GM12878 (cell line): ENCODE results near the gene R3HDM1. TPM values are rescaled to one million over a fixed set of nuclear protein-coding genes. Genes with fewer than 3 reads are reported as not detected.
A peak's percentile ranks its signal among the peaks of the same experiment; 100 is the strongest.

Source experiments
- ATAC-seq: fragments of 200-7000 bp; cut with Tn5 transposase; 3 replicates; pipeline ENCODE4 v1.9.1; 2020; ENCODE audit warnings: mild to moderate bottlenecking, moderate library complexity
- BruUV-seq: library from RNA; stranded (reverse); fragments of 400-500 nt; replicated peaks from 2 replicates; lab custom pipeline; 2021; lab: Mats Ljungman, UMichigan
- CTCF ChIA-PET: fragments of 300-600 bp; sonication (Branson Sonifier 250); formaldehyde crosslinking; extraction: SDS; loops from one replicate; lab custom pipeline; 2021; ENCODE audit warnings: inconsistent platforms; lab: Yijun Ruan, JAX
- POLR2A ChIA-PET: fragments of 350-600 bp; formaldehyde crosslinking; extraction: SDS; loops from one replicate; lab custom pipeline; 2021; ENCODE audit warnings: inconsistent platforms; lab: Charles Lee
- RAD21 ChIA-PET: fragments of 300-600 bp; sonication (Branson Sonifier 250); formaldehyde crosslinking; loops from one replicate; lab custom pipeline; 2023; ENCODE audit warnings: antibody characterized with exemption; ENCODE audit not compliant: unreplicated experiment; lab: Charles Lee
- SMC1A ChIA-PET: fragments of 300-600 bp; sonication (Branson Sonifier 250); formaldehyde crosslinking; loops from one replicate; lab custom pipeline; 2023; ENCODE audit not compliant: unreplicated experiment, uncharacterized antibody; lab: Charles Lee
- DNase-seq: peaks from one replicate; pipeline ENCODE4 v3.0.0-alpha.2; 2011; ENCODE audit warnings: low read depth, low spot score
- FAIRE-seq: peaks from 3 replicates; lab custom pipeline; 2011; peaks lifted over from hg19 to GRCh38; lab: Jason Lieb, UNC
- H2AFZ ChIP-seq: 2 replicates; pipeline ENCODE4 v1.6.0; 2011; ENCODE audit warnings: low read depth, low read length, control low read depth; ENCODE audit not compliant: control insufficient read depth
- H3K27ac ChIP-seq: 2 replicates; pipeline ENCODE4 v1.5.1; 2011; ENCODE audit warnings: control low read depth; ENCODE audit not compliant: control insufficient read depth, insufficient read depth
- H3K27me3 ChIP-seq, 2 experiments: replicated peaks in 1 of 2; 2 replicates each; pipeline versions ENCODE4 v1.6.0 to v1.6.1; 2011; ENCODE audit warnings: low read length in 1 of 2; ENCODE audit not compliant: control insufficient read depth in 2 of 2, insufficient read depth in 2 of 2
- H3K36me3 ChIP-seq, 2 experiments: 2 replicates each; pipeline ENCODE4 v1.5.1; 2011; ENCODE audit warnings: low read length in 1 of 2; ENCODE audit not compliant: control insufficient read depth in 2 of 2, insufficient read depth in 2 of 2
- H3K4me1 ChIP-seq: 2 replicates; pipeline ENCODE4 v1.6.1; 2011; ENCODE audit warnings: mild to moderate bottlenecking, low read length, moderate library complexity, mixed read lengths; ENCODE audit not compliant: control insufficient read depth, insufficient read depth
- H3K4me2 ChIP-seq: 2 replicates; pipeline ENCODE4 v1.6.0; 2011; ENCODE audit warnings: control low read depth; ENCODE audit not compliant: control insufficient read depth, insufficient read depth
- H3K4me3 ChIP-seq: fragments of 200-600 bp; sonication (generic); 2 replicates; pipeline ENCODE4 v1.5.1; 2016
- H3K79me2 ChIP-seq: 2 replicates; pipeline ENCODE4 v1.6.0; 2011; ENCODE audit warnings: low read length; ENCODE audit not compliant: control insufficient read depth, insufficient read depth
- H3K9ac ChIP-seq: 2 replicates; pipeline ENCODE4 v1.8.0; 2011; ENCODE audit warnings: low read length, control low read depth, mixed read lengths; ENCODE audit not compliant: control insufficient read depth, insufficient read depth
- H3K9me3 ChIP-seq: replicated peaks from 3 replicates; pipeline ENCODE4 v1.5.1; 2011; ENCODE audit warnings: mild to moderate bottlenecking, low read length; ENCODE audit not compliant: control insufficient read depth, insufficient read depth
- H4K20me1 ChIP-seq: 2 replicates; pipeline ENCODE4 v1.6.0; 2011; ENCODE audit not compliant: control insufficient read depth, insufficient read depth
- BCLAF1 ChIP-seq: fragments of 450-650 bp; IDR thresholded peaks from 2 replicates; pipeline ENCODE4 v1.6.1; 2017; ENCODE audit warnings: antibody characterized with exemption, mild to moderate bottlenecking, moderate library complexity
- CBFB ChIP-seq: IDR thresholded peaks from 2 replicates; pipeline ENCODE4 v1.6.1; 2016; ENCODE audit warnings: antibody characterized with exemption, low read depth
- CHD4 ChIP-seq: fragments of 200-600 bp; sonication (generic); IDR thresholded peaks from 2 replicates; pipeline ENCODE4 v1.6.1; 2016; ENCODE audit warnings: mild to moderate bottlenecking
- DPF2 ChIP-seq: fragments of 450-650 bp; IDR thresholded peaks from 2 replicates; pipeline ENCODE4 v1.6.1; 2017; ENCODE audit warnings: mild to moderate bottlenecking
- FOXM1 ChIP-seq: IDR thresholded peaks from 2 replicates; pipeline ENCODE4 v1.6.1; 2012; ENCODE audit warnings: low read depth, mild to moderate bottlenecking, inconsistent platforms, low read length, moderate library complexity
- HCFC1 ChIP-seq: fragments of 150-350 bp; IDR thresholded peaks from 2 replicates; pipeline ENCODE4 v1.6.1; 2014; ENCODE audit warnings: low read length
- HSF1 ChIP-seq: fragments of 150-350 bp; IDR thresholded peaks from 2 replicates; pipeline ENCODE4 v1.6.1; 2014; ENCODE audit warnings: mild to moderate bottlenecking, low read depth, low read length
- IKZF1 ChIP-seq: fragments of 450-650 bp; conservative IDR thresholded peaks from 2 replicates; pipeline ENCODE4 v1.6.1; 2017; ENCODE audit warnings: antibody characterized with exemption, mild to moderate bottlenecking
- IRF4 ChIP-seq: IDR thresholded peaks from 2 replicates; pipeline ENCODE4 v1.6.1; 2011; ENCODE audit warnings: low read depth, low read length
- KAT2A ChIP-seq: conservative IDR thresholded peaks from 2 replicates; pipeline ENCODE4 v1.6.1; 2011; ENCODE audit warnings: low read depth, low read length; ENCODE audit not compliant: control insufficient read depth
- NFYB ChIP-seq: IDR thresholded peaks from 2 replicates; pipeline ENCODE4 v1.6.1; 2011; ENCODE audit warnings: low read depth, mild to moderate bottlenecking, low read length, improper control_type of control experiment, moderate library complexity; ENCODE audit not compliant: insufficient read depth
- PAX5 ChIP-seq: IDR thresholded peaks from 2 replicates; pipeline ENCODE4 v1.6.1; 2011; ENCODE audit warnings: low read depth, low read length, borderline replicate concordance
- PML ChIP-seq: IDR thresholded peaks from 2 replicates; pipeline ENCODE4 v1.6.1; 2012; ENCODE audit warnings: low read length, inconsistent platforms
- RCOR1 ChIP-seq: conservative IDR thresholded peaks from 2 replicates; pipeline ENCODE4 v1.6.1; 2012; ENCODE audit warnings: low read depth, low read length, improper control_type of control experiment
- SP1 ChIP-seq: IDR thresholded peaks from one replicate; pipeline ENCODE4 v1.6.1; 2011; ENCODE audit warnings: low read depth, low read length
- TARDBP ChIP-seq: IDR thresholded peaks from 2 replicates; pipeline ENCODE4 v1.6.1; 2016; ENCODE audit warnings: borderline replicate concordance
- TCF3 ChIP-seq: IDR thresholded peaks from 2 replicates; pipeline ENCODE4 v1.6.1; 2012; ENCODE audit warnings: low read depth, mild to moderate bottlenecking, low read length, borderline replicate concordance; ENCODE audit not compliant: insufficient read depth
- WGBS: methylation state at CpG from one replicate; pipeline ENCODE4 v1.1.6; 2016; ENCODE audit warnings: low lambda C conversion rate; ENCODE audit not compliant: insufficient replicate concordance, insufficient coverage; ENCODE audit errors: missing lambda C conversion rate; 5-methylcytosine and 5-hydroxymethylcytosine counted together
- in situ Hi-C: fragments of 300-500 bp; cut with MboI; formaldehyde crosslinking; loops from 9 replicates; pipeline ENCODE4 v1.14.3; 2018; ENCODE audit warnings: mixed read lengths
- intact Hi-C: fragments of 100-400 bp; cut with micrococcal nuclease; formaldehyde crosslinking; loops from one replicate; pipeline ENCODE4 v1.14.2; 2022; ENCODE audit not compliant: unreplicated experiment
- polyA plus RNA-seq, 11 experiments: library from polyadenylated mRNA; depleted of rRNA in 4 of 11; unstranded in 6 of 11; stranded (reverse) in 5 of 11; fragments of >200 nt; fragmentation: Nextera tagmentation in 4 of 11; fragmentation: Illumina TruSeq in 1 of 11; extraction: Ambion mirVana in 4 of 11; extraction: Trizol in 1 of 11; gene quantifications; 1 replicate in 1 of 11; 2 replicates in 10 of 11; pipeline versions ENCODE4 v1.2.1 to v1.2.3, GENCODE V29; 2011 to 2016; ENCODE audit warnings: inconsistent platforms in 2 of 11, missing spikeins in 2 of 11, low read depth in 1 of 11
- total RNA-seq, 4 experiments: library from RNA; depleted of rRNA in 3 of 4; stranded (reverse); fragments of >200 nt in 3 of 4; fragmentation: Illumina TruSeq in 1 of 4; extraction: Trizol in 1 of 4; gene quantifications; 2 replicates each; pipeline versions ENCODE4 v1.2.1 to v1.2.3, GENCODE V29; 2013 to 2021

R3HDM1 gene
- total and polyA plus RNA-seq, 10 of the 15 experiments (the other 5 are each of a cell fraction or from before 2014, with no cell fraction given) = 16.8 to 89.6 (median 47.7) TPM

- in situ Hi-C loops = no loop called here
- no peak overlapping the region for H3K4me2 ChIP-seq
- no peak overlapping the region for H3K4me3 ChIP-seq
- WGBS = 76% methylated on average over 5 of the region's 5 CpGs
- intact Hi-C loops = no loop called here
- ATAC-seq = peak; percentile 29
- BruUV-seq = no TSS peak
- H3K27ac ChIP-seq = no peak overlapping the region
- no peak for DNase-seq
- POLR2A ChIA-PET = no interaction called here
- no peak overlapping the region for H2AFZ ChIP-seq
- CTCF ChIA-PET = no interaction called here
- no peaks in the 10 kb centered on the region for H3K4me1 ChIP-seq
- H3K36me3 ChIP-seq = no peaks in the 10 kb centered on the region
- H3K27me3 ChIP-seq = no peaks in the 10 kb centered on the region
- no peak overlapping the region for H3K9ac ChIP-seq
- H3K79me2 ChIP-seq = no peaks in the 10 kb centered on the region
- TF ChIP-seq TARDBP (no peak), BCLAF1 (no peak), FOXM1 (no peak), KAT2A (no peak), HCFC1 (no peak)
- SMC1A ChIA-PET = no interaction called here
- H3K9me3 ChIP-seq = no peaks in the 10 kb centered on the region
- RAD21 ChIA-PET = no interaction called here
- H4K20me1 ChIP-seq = no peaks in the 10 kb centered on the region
- FAIRE-seq = peak; percentile 66
Observed at GRCh38 chr2:135510577-135510976, 20.7 kb upstream of the R3HDM1 start.

GRCh38 chr2:135512099-135512498 is 19.2 kb upstream of the R3HDM1 start:
- no peak for ATAC-seq
- FAIRE-seq = no peak
- Histone ChIP-seq H3K27me3 (no peaks in the 10 kb centered on the region), H3K9me3 (no peaks in the 10 kb centered on the region), H3K79me2 (no peaks in the 10 kb centered on the region), H3K9ac (no peak overlapping the region), H3K4me2 (no peak overlapping the region), H3K36me3 (no peaks in the 10 kb centered on the region), H3K4me3 (no peak overlapping the region), H3K4me1 (no peaks in the 10 kb centered on the region), H2AFZ (no peak overlapping the region), H3K27ac (no peak overlapping the region), H4K20me1 (no peaks in the 10 kb centered on the region)
- ChIA-PET SMC1A (interaction anchor here (0.7 to 1.0 kb wide), 2 partner anchors 7 to 37 kb away, joined by 3 read pairs; no protein-coding TSS in a partner anchor), CTCF (no interaction called here), POLR2A (no interaction called here), RAD21 (no interaction called here)
- DNase-seq = no peak
- 100% methylated on average over 2 of the region's 2 CpGs for WGBS
- no TSS peak for BruUV-seq
- in situ Hi-C loops (no loop called here), intact Hi-C loops (no loop called here)
- TF ChIP-seq CBFB (no peak), DPF2 (no peak), TARDBP (no peak), HSF1 (no peak), TCF3 (no peak), IKZF1 (no peak), SP1 (no peak), NFYB (no peak), IRF4 (no peak), PML (no peak), CHD4 (no peak), RCOR1 (no peak), PAX5 (no peak)
